Measurements from ENCODE around the gene TBKBP1.

The TBKBP1 gene

GRCh38 chr17:47701608-47702007 lies 7.6 kb downstream of the TBKBP1 start:
- H3K4me2 ChIP-seq (ENCODE audit: insufficient read depth, low read length), result no peak overlapping the region
- TF ChIP-seq EZH2 (IDR thresholded peaks at IDR 0.05; ENCODE audit: borderline replicate concordance, low read depth, low read length, severe bottlenecking), result no peak
- no peak for TF ChIP-seq CTCF (IDR thresholded peaks at IDR 0.05; ENCODE audit: borderline replicate concordance, extremely low read depth, low read length, poor library complexity, severe bottlenecking)
- DNase-seq, result no peak
- no peaks in the 10 kb centered on the region for H3K27me3 ChIP-seq (ENCODE audit: insufficient read depth, low read length, poor library complexity)
- no peak overlapping the region for H3K4me3 ChIP-seq (ENCODE audit: low read depth in 1 of 2, low read length in 2 of 2)
- H3K27ac ChIP-seq (ENCODE audit: low read length), result no peak overlapping the region
- H4K20me1 ChIP-seq (ENCODE audit: insufficient read depth, low read length), result peaks cover 19% of the 10 kb centered on the region
- no peak for ATAC-seq (ENCODE audit: insufficient read depth, low read depth)
- no peaks in the 10 kb centered on the region for H3K79me2 ChIP-seq (ENCODE audit: insufficient read depth, low read length)
- H3K9ac ChIP-seq (ENCODE audit: low read depth, low read length), result no peak overlapping the region
- H3K36me3 ChIP-seq (ENCODE audit: insufficient read depth, low read length), result no peaks in the 10 kb centered on the region
- no peaks in the 10 kb centered on the region for H3K9me3 ChIP-seq (ENCODE audit: insufficient read depth, low read length, severe bottlenecking)
- H3K4me1 ChIP-seq (ENCODE audit: insufficient read depth, low read length), result 0 out of 2 replicates have a peak, but pooled peaks cover 3% of the 10 kb centered on the region
- H2AFZ ChIP-seq (ENCODE audit: low read depth, low read length), result no peak overlapping the region

- no peaks in the 10 kb centered on the region for H3K27me3 ChIP-seq (ENCODE audit: insufficient read depth, low read length, poor library complexity)
- no peak overlapping the region for H3K4me3 ChIP-seq (ENCODE audit: low read depth in 1 of 2, low read length in 2 of 2)
- H3K9me3 ChIP-seq (ENCODE audit: insufficient read depth, low read length, severe bottlenecking), result no peaks in the 10 kb centered on the region
- ATAC-seq (ENCODE audit: insufficient read depth, low read depth) (no peak), DNase-seq (no peak)
- no peak overlapping the region for H3K27ac ChIP-seq (ENCODE audit: low read length)
- no peak overlapping the region for H3K9ac ChIP-seq (ENCODE audit: low read depth, low read length)
- H2AFZ ChIP-seq (ENCODE audit: low read depth, low read length), result no peak overlapping the region
- no peak overlapping the region for H3K4me2 ChIP-seq (ENCODE audit: insufficient read depth, low read length)
- H3K79me2 ChIP-seq (ENCODE audit: insufficient read depth, low read length), result no peaks in the 10 kb centered on the region
- TF ChIP-seq EZH2 (IDR thresholded peaks at IDR 0.05; ENCODE audit: borderline replicate concordance, low read depth, low read length, severe bottlenecking), result no peak
- TF ChIP-seq CTCF (IDR thresholded peaks at IDR 0.05; ENCODE audit: borderline replicate concordance, extremely low read depth, low read length, poor library complexity, severe bottlenecking), result no peak
- H3K36me3 ChIP-seq (ENCODE audit: insufficient read depth, low read length), result no peaks in the 10 kb centered on the region
- peaks cover 11% of the 10 kb centered on the region for H4K20me1 ChIP-seq (ENCODE audit: insufficient read depth, low read length)
- H3K4me1 ChIP-seq (ENCODE audit: insufficient read depth, low read length), result 0 out of 2 replicates have a peak, but pooled peaks cover 3% of the 10 kb centered on the region
These were observed 8.5 kb downstream of the TBKBP1 start for GRCh38 chr17:47702391-47702995.

- TF ChIP-seq EZH2 (IDR thresholded peaks at IDR 0.05; ENCODE audit: borderline replicate concordance, low read depth, low read length, severe bottlenecking) (no peak), CTCF (IDR thresholded peaks at IDR 0.05; ENCODE audit: borderline replicate concordance, extremely low read depth, low read length, poor library complexity, severe bottlenecking) (no peak)
- no peak for DNase-seq
These were observed 9.2 kb downstream of the TBKBP1 start for GRCh38 chr17:47703191-47703591.

More at GRCh38 chr17:47703191-47703591, 9.2 kb downstream of the TBKBP1 start:
- Histone ChIP-seq H3K4me2 (ENCODE audit: insufficient read depth, low read length) (no peak overlapping the region), H3K9ac (ENCODE audit: low read depth, low read length) (no peak overlapping the region), H3K4me3 (ENCODE audit: low read depth in 1 of 2, low read length in 2 of 2) (no peak overlapping the region), H3K4me1 (ENCODE audit: insufficient read depth, low read length) (0 out of 2 replicates have a peak, but pooled peaks cover 3% of the 10 kb centered on the region), H3K27ac (ENCODE audit: low read length) (no peak overlapping the region), H3K36me3 (ENCODE audit: insufficient read depth, low read length) (no peaks in the 10 kb centered on the region), H3K9me3 (ENCODE audit: insufficient read depth, low read length, severe bottlenecking) (no peaks in the 10 kb centered on the region), H2AFZ (ENCODE audit: low read depth, low read length) (no peak overlapping the region), H3K79me2 (ENCODE audit: insufficient read depth, low read length) (no peaks in the 10 kb centered on the region), H4K20me1 (ENCODE audit: insufficient read depth, low read length) (peaks cover 11% of the 10 kb centered on the region), H3K27me3 (ENCODE audit: insufficient read depth, low read length, poor library complexity) (no peaks in the 10 kb centered on the region)
- 0 out of 3 replicates have a peak, but pooled peaks have one; percentile 12 for ATAC-seq (ENCODE audit: insufficient read depth, low read depth)
